IMR-90 (cell line): ENCODE measurements around the gene QKI. TPM values are rescaled to one million over a fixed set of nuclear protein-coding genes. Genes with fewer than 3 reads are reported as not detected.

Source experiments
- ATAC-seq: fragments of 200-7000 bp; cut with Tn5 transposase; 2 replicates; pipeline ENCODE4 v1.9.1; 2020; ENCODE audit warnings: low read depth, mild to moderate bottlenecking, moderate library complexity
- BruUV-seq: library from RNA; stranded (reverse); fragments of 400-500 nt; replicated peaks from 2 replicates; lab custom pipeline; 2021; lab: Mats Ljungman, UMichigan
- CTCF ChIA-PET: fragments of 300-600 bp; formaldehyde crosslinking; extraction: SDS; loops from one replicate; lab custom pipeline; 2021; ENCODE audit warnings: antibody characterized with exemption; lab: Yijun Ruan, JAX
- POLR2A ChIA-PET: fragments of 300-600 bp; sonication (Branson Sonifier 250); formaldehyde crosslinking; loops from one replicate; lab custom pipeline; 2022; ENCODE audit warnings: antibody characterized with exemption; ENCODE audit not compliant: unreplicated experiment; lab: Charles Lee
- DNase-seq: peaks from one replicate; pipeline ENCODE4 v3.0.0; 2013
- H2AFZ ChIP-seq: replicated peaks from 2 replicates; pipeline ENCODE3; 2013; ENCODE audit warnings: low read length, mild to moderate bottlenecking; ENCODE audit not compliant: poor library complexity
- H2AK5ac ChIP-seq: 2 replicates; pipeline ENCODE4 v1.6.1; 2013; ENCODE audit warnings: low read depth, low read length, inconsistent platforms
- H2AK9ac ChIP-seq: replicated peaks from 2 replicates; pipeline ENCODE3; 2013; ENCODE audit warnings: mild to moderate bottlenecking, low read depth, low read length, moderate library complexity; ENCODE audit not compliant: poor library complexity
- H2BK120ac ChIP-seq: 2 replicates; pipeline ENCODE4 v1.6.1; 2013; ENCODE audit warnings: low read depth, low read length, inconsistent platforms
- H2BK15ac ChIP-seq: 3 replicates; pipeline ENCODE4 v1.6.1; 2013; ENCODE audit warnings: low read depth, low read length, inconsistent platforms
- H2BK20ac ChIP-seq: 2 replicates; pipeline ENCODE4 v1.6.1; 2013; ENCODE audit warnings: low read depth, mild to moderate bottlenecking, inconsistent platforms, low read length, moderate library complexity
- H2BK5ac ChIP-seq: 2 replicates; pipeline ENCODE4 v1.6.1; 2013; ENCODE audit warnings: mild to moderate bottlenecking, low read depth, low read length, inconsistent platforms; ENCODE audit not compliant: poor library complexity, severe bottlenecking
- H3K14ac ChIP-seq: replicated peaks from 2 replicates; pipeline ENCODE4 v1.6.1; 2013; ENCODE audit warnings: low read depth, low read length, inconsistent platforms
- H3K18ac ChIP-seq: 2 replicates; pipeline ENCODE4 v1.6.1; 2013; ENCODE audit warnings: low read depth, low read length, control low read depth
- H3K23ac ChIP-seq: 2 replicates; pipeline ENCODE4 v1.6.1; 2013; ENCODE audit warnings: low read depth, low read length, inconsistent platforms
- H3K27ac ChIP-seq: 2 replicates; pipeline ENCODE4 v1.5.1; 2013; ENCODE audit warnings: mild to moderate bottlenecking, control low read depth, low read length; ENCODE audit not compliant: insufficient read depth
- H3K27me3 ChIP-seq: 2 replicates; pipeline ENCODE4 v1.6.1; 2013; ENCODE audit warnings: low read length; ENCODE audit not compliant: control insufficient read depth, insufficient read depth
- H3K36me3 ChIP-seq: 2 replicates; pipeline ENCODE4 v1.6.1; 2013; ENCODE audit warnings: low read length, mixed read lengths; ENCODE audit not compliant: control insufficient read depth, insufficient read depth
- H3K4ac ChIP-seq: 2 replicates; pipeline ENCODE4 v1.6.1; 2013; ENCODE audit warnings: low read depth, low read length, inconsistent platforms
- H3K4me1 ChIP-seq: 2 replicates; pipeline ENCODE4 v1.6.1; 2013; ENCODE audit warnings: low read length, mixed read lengths; ENCODE audit not compliant: control insufficient read depth, insufficient read depth
- H3K4me2 ChIP-seq: 2 replicates; pipeline ENCODE4 v1.6.1; 2013; ENCODE audit warnings: low read depth, mild to moderate bottlenecking, control low read depth, low read length, moderate library complexity
- H3K4me3 ChIP-seq: 2 replicates; pipeline ENCODE4 v1.5.1; 2013; ENCODE audit warnings: low read depth, mild to moderate bottlenecking, control low read depth, low read length, moderate library complexity; ENCODE audit not compliant: insufficient read depth
- H3K56ac ChIP-seq: 2 replicates; pipeline ENCODE4 v1.6.1; 2013; ENCODE audit warnings: low read length, inconsistent platforms; ENCODE audit not compliant: insufficient read depth; ENCODE audit errors: extremely low read depth
- H3K79me1 ChIP-seq, 2 experiments: 2 replicates each; pipeline ENCODE4 v1.6.1; 2013; ENCODE audit warnings: low read length in 2 of 2, inconsistent platforms in 1 of 2, low read depth in 1 of 2
- H3K9ac ChIP-seq: 2 replicates; pipeline ENCODE4 v1.6.1; 2013; ENCODE audit warnings: low read depth, low read length, control low read depth
- H3K9me1 ChIP-seq: 2 replicates; pipeline ENCODE4 v1.6.1; 2013; ENCODE audit warnings: low read length, inconsistent platforms; ENCODE audit not compliant: insufficient read depth
- H3K9me3 ChIP-seq: 2 replicates; pipeline ENCODE4 v1.6.1; 2013; ENCODE audit warnings: low read length; ENCODE audit not compliant: control insufficient read depth, insufficient read depth
- H4K20me1 ChIP-seq: 2 replicates; pipeline ENCODE4 v1.6.1; 2013; ENCODE audit warnings: low read length, inconsistent platforms; ENCODE audit not compliant: insufficient read depth
- H4K5ac ChIP-seq: 2 replicates; pipeline ENCODE4 v1.6.1; 2013; ENCODE audit warnings: mild to moderate bottlenecking, low read depth, low read length, control low read depth
- H4K8ac ChIP-seq, 2 experiments: 2 replicates each; pipeline ENCODE4 v1.6.1; 2013; ENCODE audit warnings: low read depth in 2 of 2, low read length in 2 of 2, control low read depth in 1 of 2, inconsistent platforms in 1 of 2
- H4K91ac ChIP-seq: 2 replicates; pipeline ENCODE4 v1.6.1; 2013; ENCODE audit warnings: low read depth, low read length, inconsistent platforms; ENCODE audit not compliant: insufficient read depth
- CEBPB ChIP-seq: IDR thresholded peaks from 2 replicates; pipeline ENCODE4 v1.6.1; 2012; ENCODE audit warnings: low read depth, low read length, improper control_type of control experiment
- FOS ChIP-seq: fragments of 150-350 bp; IDR thresholded peaks from 2 replicates; pipeline ENCODE4 v1.6.1; 2016; ENCODE audit warnings: low read depth, low read length
- MAZ ChIP-seq: IDR thresholded peaks from 2 replicates; pipeline ENCODE4 v1.6.1; 2012; ENCODE audit warnings: low read depth, mild to moderate bottlenecking, low read length, improper control_type of control experiment, moderate library complexity, borderline replicate concordance
- RAD21 ChIP-seq: IDR thresholded peaks from 2 replicates; pipeline ENCODE4 v1.6.1; 2012; ENCODE audit warnings: low read length, improper control_type of control experiment
- RCOR1 ChIP-seq: IDR thresholded peaks from 2 replicates; pipeline ENCODE4 v1.6.1; 2012; ENCODE audit warnings: mild to moderate bottlenecking, low read length, improper control_type of control experiment; ENCODE audit not compliant: insufficient replicate concordance
- SMC3 ChIP-seq: fragments of 150-350 bp; IDR thresholded peaks from 2 replicates; pipeline ENCODE4 v1.6.1; 2016; ENCODE audit warnings: low read depth, mild to moderate bottlenecking, antibody characterized with exemption, low read length, moderate library complexity
- WGBS, 2 experiments: methylation state at CpG; one replicate each; pipeline versions ENCODE4 v1.1.5 to v1.1.7; 2013; ENCODE audit warnings: missing lambda C conversion rate in 2 of 2; ENCODE audit not compliant: insufficient read length in 1 of 2; ENCODE audit errors: extremely low coverage in 2 of 2; 5-methylcytosine and 5-hydroxymethylcytosine counted together
- dilution Hi-C: fragments of 300-500 bp; cut with HindIII; formaldehyde crosslinking; loops from one replicate; pipeline ENCODE4 v1.14.3; 2018; ENCODE audit warnings: low sequenced_read_pairs; ENCODE audit not compliant: unreplicated experiment
- in situ Hi-C: fragments of 300-500 bp; cut with MboI; formaldehyde crosslinking; loops from 3 replicates; pipeline ENCODE4 v1.14.3; 2019; ENCODE audit warnings: low sequenced_read_pairs, inconsistent platforms, mixed read lengths
- intact Hi-C: fragments of 100-400 bp; cut with micrococcal nuclease; formaldehyde crosslinking; loops from 2 replicates; pipeline ENCODE4 v1.10.0; 2022
- polyA plus RNA-seq, 3 experiments: library from polyadenylated mRNA; depleted of rRNA; stranded (reverse); fragments of >200 nt; gene quantifications; 2 replicates each; pipeline ENCODE4 v1.2.3, GENCODE V29; 2012; ENCODE audit warnings: low replicate concordance in 1 of 3
- total RNA-seq: library from RNA; depleted of rRNA; stranded (reverse); fragments of >200 nt; gene quantifications from 2 replicates; pipeline ENCODE4 v1.2.3, GENCODE V29; 2012
- TF ChIP-seq, protein P1 (sequence below): conservative IDR thresholded peaks from 2 replicates; pipeline ENCODE4 v1.5.1; 2012; ENCODE audit warnings: mild to moderate bottlenecking, low read depth, low read length, improper control_type of control experiment

Gene QKI
- total and polyA plus RNA-seq, 2 of the 4 experiments (the other 2 are of a cell fraction), result 112 to 232 TPM

DNA sequence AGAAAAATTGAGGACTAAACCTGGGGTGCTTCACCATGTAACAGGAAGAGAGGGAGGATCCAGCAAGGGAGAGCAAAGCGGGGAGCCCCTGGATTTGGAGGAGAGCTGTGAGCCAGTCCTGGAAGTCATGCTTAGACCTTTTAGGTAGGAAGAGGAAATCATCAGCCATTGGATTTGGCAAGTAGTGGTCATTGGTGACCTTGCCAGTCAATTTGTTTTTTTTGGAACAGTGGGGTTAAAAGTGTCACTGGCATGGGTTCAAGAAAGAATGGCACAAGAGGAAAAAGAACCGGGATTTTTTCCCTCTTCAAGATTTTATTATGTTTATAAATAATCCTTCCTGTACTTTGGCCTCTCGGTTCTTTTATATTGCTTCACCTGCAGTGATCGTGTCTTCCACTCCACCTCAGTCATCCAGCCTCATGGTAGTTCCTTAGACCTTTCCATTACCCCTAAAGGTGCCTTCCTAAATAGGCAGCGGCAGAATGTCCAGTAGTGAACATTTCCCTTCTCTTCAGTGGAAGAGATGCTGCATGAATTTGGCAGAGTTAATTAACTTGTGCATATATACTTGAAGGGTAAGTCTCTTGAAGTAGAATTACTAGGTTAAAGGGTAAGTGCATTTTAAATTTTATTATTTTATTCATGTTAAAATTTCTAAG lies 124.7 kb downstream of the QKI start:
- no peak overlapping the region for H2BK20ac ChIP-seq
- ChIA-PET CTCF (interaction anchor here (0.6 to 0.7 kb wide), 2 partner anchors 110 to 470 kb away, joined by 3 to 4 read pairs; no protein-coding TSS in a partner anchor), POLR2A (no interaction called here)
- H3K9ac ChIP-seq, result no peak overlapping the region
- DNase-seq (no peak), ATAC-seq (no peak)
- H3K27me3 ChIP-seq, result no peaks in the 10 kb centered on the region
- H3K9me1 ChIP-seq, result peaks cover 3% of the 10 kb centered on the region
- H4K5ac ChIP-seq, result no peak overlapping the region
- intact Hi-C loops, result no loop called here
- H3K4me3 ChIP-seq, result no peak overlapping the region
- peaks cover 11% of the 10 kb centered on the region; the same call in 1 of the 2 replicates for H4K20me1 ChIP-seq
- H3K36me3 ChIP-seq, result peaks cover 4% of the 10 kb centered on the region
- dilution Hi-C loops, result no loop called here
- no peak overlapping the region for H2BK120ac ChIP-seq
- peaks cover 3% of the 10 kb centered on the region; the same call in 1 of the 2 replicates for H3K4me1 ChIP-seq
- H3K18ac ChIP-seq, result no peak overlapping the region
- no peak overlapping the region for H3K56ac ChIP-seq
- H2BK5ac ChIP-seq, result no peak overlapping the region
- H2AK9ac ChIP-seq, result no peak overlapping the region
- no peak overlapping the region for H2AK5ac ChIP-seq
- no peaks in the 10 kb centered on the region for H3K9me3 ChIP-seq
- in situ Hi-C loops, result no loop called here
- TF ChIP-seq FOS, result no peak
- TF ChIP-seq, protein P1, sequence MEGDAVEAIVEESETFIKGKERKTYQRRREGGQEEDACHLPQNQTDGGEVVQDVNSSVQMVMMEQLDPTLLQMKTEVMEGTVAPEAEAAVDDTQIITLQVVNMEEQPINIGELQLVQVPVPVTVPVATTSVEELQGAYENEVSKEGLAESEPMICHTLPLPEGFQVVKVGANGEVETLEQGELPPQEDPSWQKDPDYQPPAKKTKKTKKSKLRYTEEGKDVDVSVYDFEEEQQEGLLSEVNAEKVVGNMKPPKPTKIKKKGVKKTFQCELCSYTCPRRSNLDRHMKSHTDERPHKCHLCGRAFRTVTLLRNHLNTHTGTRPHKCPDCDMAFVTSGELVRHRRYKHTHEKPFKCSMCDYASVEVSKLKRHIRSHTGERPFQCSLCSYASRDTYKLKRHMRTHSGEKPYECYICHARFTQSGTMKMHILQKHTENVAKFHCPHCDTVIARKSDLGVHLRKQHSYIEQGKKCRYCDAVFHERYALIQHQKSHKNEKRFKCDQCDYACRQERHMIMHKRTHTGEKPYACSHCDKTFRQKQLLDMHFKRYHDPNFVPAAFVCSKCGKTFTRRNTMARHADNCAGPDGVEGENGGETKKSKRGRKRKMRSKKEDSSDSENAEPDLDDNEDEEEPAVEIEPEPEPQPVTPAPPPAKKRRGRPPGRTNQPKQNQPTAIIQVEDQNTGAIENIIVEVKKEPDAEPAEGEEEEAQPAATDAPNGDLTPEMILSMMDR, result no peak
- no peak for TF ChIP-seq CEBPB
- no peak for TF ChIP-seq RCOR1
- no peak for TF ChIP-seq MAZ
- no peak for TF ChIP-seq SMC3
- no peak for TF ChIP-seq RAD21
- BruUV-seq, result no TSS peak
- no peak overlapping the region for H4K91ac ChIP-seq
- no peak overlapping the region for H3K4me2 ChIP-seq
- no peak overlapping the region for H3K4ac ChIP-seq
- no peak overlapping the region for H2AFZ ChIP-seq
- peaks cover 30 to 54% of the 10 kb centered on the region in 2 experiments for H3K79me1 ChIP-seq
- H4K8ac ChIP-seq, result no peak overlapping the region
- no peak overlapping the region; the same call in 1 of the 2 replicates for H3K23ac ChIP-seq
- 100% methylated on average over 1 of the region's 5 CpGs; no CpG with 5 or more reads in 1 of the 2 experiments for WGBS, 2 experiments
- H3K27ac ChIP-seq, result no peak overlapping the region
- H3K14ac ChIP-seq, result no peak overlapping the region
- no peak overlapping the region for H2BK15ac ChIP-seq
